ENCODE data around the gene CTDSP2. TPM values are rescaled to one million over a fixed set of nuclear protein-coding genes. Genes with fewer than 3 reads are reported as not detected.

CTDSP2 gene
- total RNA-seq: 10 to 100 TPM; 71.3 to 91.8 (median 80.0) TPM
- polyA plus RNA-seq: 10 to 100 TPM; 13.9 to 64.7 (median 44.5) TPM
- long read RNA-seq, donor 1, full-length matches to known transcripts: 7 of 29 reads
- long read RNA-seq, donor 1, partial matches to known transcripts: 1 of 29 reads
- long read RNA-seq, donor 1, other reads (novel, unspliced or antisense): 21 of 29 reads
- long read RNA-seq, donor 2, full-length matches to known transcripts: 26 of 83 reads
- long read RNA-seq, donor 2, partial matches to known transcripts: 2 of 83 reads
- long read RNA-seq, donor 2, other reads (novel, unspliced or antisense): 55 of 83 reads

- H3K27ac ChIP-seq: peak within 1 kb of the TSS; percentile 100
- TF ChIP-seq CTCF (IDR thresholded peaks at IDR 0.05): peak; percentile 16
- ATAC-seq (peak; percentile 82 to 87 (median 83)), DNase-seq (peak; percentile 100)
- no peaks in the 10 kb centered on the region for H3K27me3 ChIP-seq (ENCODE audit: insufficient read depth in 3 of 3, low read length in 2 of 3)
- intact Hi-C loops (cut with DNase I): no loop called here
- H3K9me3 ChIP-seq: no peaks in the 10 kb centered on the region
- WGBS, 3 donors: 0% methylated on average over 43 to 58 of the region's 58 CpGs
- peak within 1 kb of the TSS; percentile 96 for H3K4me3 ChIP-seq
- peaks cover 0 to 14% of the 10 kb centered on the region in 2 donors for H3K36me3 ChIP-seq (ENCODE audit: insufficient read depth in 1 of 2, low read depth in 1 of 2)
- H3K4me1 ChIP-seq: peaks cover 64% of the 10 kb centered on the region
Measured at GRCh38 chr12:57846577-57847319, at the start of gene CTDSP2. TSS of gene CTDSP2 (minus strand) at chr12:57846729. CDS start at chr12:57846435, 294 bp downstream.

- Histone ChIP-seq H3K27ac (peak overlapping the region; percentile 94), H3K4me3 (peak overlapping the region; percentile 80), H3K4me1 (peaks cover 63% of the 10 kb centered on the region), H3K27me3 (ENCODE audit: insufficient read depth in 3 of 3, low read length in 2 of 3) (no peaks in the 10 kb centered on the region), H3K36me3 (ENCODE audit: insufficient read depth in 1 of 2, low read depth in 1 of 2) (no peaks in the 10 kb centered on the region), H3K9me3 (no peaks in the 10 kb centered on the region)
- ATAC-seq (no peak), DNase-seq (no peak)
- intact Hi-C loops (cut with DNase I): no loop called here
- no peak for TF ChIP-seq CTCF (IDR thresholded peaks at IDR 0.05)
- WGBS, 3 donors: 16 to 31% (median 22%) methylated on average over 6 of the region's 6 CpGs
Measured at GRCh38 chr12:57896115-57896433, 49.5 kb upstream of the CTDSP2 start.

- Histone ChIP-seq H3K9me3 (no peaks in the 10 kb centered on the region), H3K4me1 (peaks cover 69% of the 10 kb centered on the region), H3K4me3 (peak overlapping the region; percentile 80), H3K27me3 (ENCODE audit: insufficient read depth in 3 of 3, low read length in 2 of 3) (no peaks in the 10 kb centered on the region), H3K27ac (peak overlapping the region; percentile 94), H3K36me3 (ENCODE audit: insufficient read depth in 1 of 2, low read depth in 1 of 2) (no peaks in the 10 kb centered on the region)
- intact Hi-C loops (cut with DNase I): loop anchor here in 1 of 2 donors (2.0 kb wide), 1 partner anchor 63 kb away; no protein-coding TSS in a partner anchor
- ATAC-seq (no peak), DNase-seq (no peak)
- no peak for TF ChIP-seq CTCF (IDR thresholded peaks at IDR 0.05)
- WGBS, 3 donors: 53 to 65% (median 53%) methylated on average over 5 of the region's 5 CpGs
Measured at GRCh38 chr12:57895389-57896114, 49.0 kb upstream of the CTDSP2 start.

- intact Hi-C loops (cut with DNase I): loop anchor here in 1 of 2 donors (2.0 kb wide), 1 partner anchor 62 kb away; no protein-coding TSS in a partner anchor
- DNase-seq (no peak), ATAC-seq (peak; percentile 31 to 49 (median 40))
- peaks cover 78% of the 10 kb centered on the region for H3K4me1 ChIP-seq
- peak overlapping the region; percentile 94 for H3K27ac ChIP-seq
- no peaks in the 10 kb centered on the region for H3K27me3 ChIP-seq (ENCODE audit: insufficient read depth in 3 of 3, low read length in 2 of 3)
- H3K9me3 ChIP-seq: no peaks in the 10 kb centered on the region
- TF ChIP-seq CTCF (IDR thresholded peaks at IDR 0.05): no peak
- H3K4me3 ChIP-seq: peak overlapping the region; percentile 42
- 46 to 56% (median 48%) methylated on average over 6 of the region's 6 CpGs for WGBS, 3 donors
- no peaks in the 10 kb centered on the region for H3K36me3 ChIP-seq (ENCODE audit: insufficient read depth in 1 of 2, low read depth in 1 of 2)
Measured at GRCh38 chr12:57894399-57895292, 48.1 kb upstream of the CTDSP2 start.

Data from psoas muscle (tissue), 8 donors.